Measurements from ENCODE around the gene POLDIP3. TPM values are rescaled to one million over a fixed set of nuclear protein-coding genes. Genes with fewer than 3 reads are reported as not detected.
"Not testable (repeated sequence)": the region's sequence is repeated elsewhere in the genome, so short reads cannot be mapped to it uniquely, and the experiment has no call there.

The POLDIP3 gene
- total RNA-seq, 1 experiment from 2014 or later, result 51.3 TPM

DNA sequence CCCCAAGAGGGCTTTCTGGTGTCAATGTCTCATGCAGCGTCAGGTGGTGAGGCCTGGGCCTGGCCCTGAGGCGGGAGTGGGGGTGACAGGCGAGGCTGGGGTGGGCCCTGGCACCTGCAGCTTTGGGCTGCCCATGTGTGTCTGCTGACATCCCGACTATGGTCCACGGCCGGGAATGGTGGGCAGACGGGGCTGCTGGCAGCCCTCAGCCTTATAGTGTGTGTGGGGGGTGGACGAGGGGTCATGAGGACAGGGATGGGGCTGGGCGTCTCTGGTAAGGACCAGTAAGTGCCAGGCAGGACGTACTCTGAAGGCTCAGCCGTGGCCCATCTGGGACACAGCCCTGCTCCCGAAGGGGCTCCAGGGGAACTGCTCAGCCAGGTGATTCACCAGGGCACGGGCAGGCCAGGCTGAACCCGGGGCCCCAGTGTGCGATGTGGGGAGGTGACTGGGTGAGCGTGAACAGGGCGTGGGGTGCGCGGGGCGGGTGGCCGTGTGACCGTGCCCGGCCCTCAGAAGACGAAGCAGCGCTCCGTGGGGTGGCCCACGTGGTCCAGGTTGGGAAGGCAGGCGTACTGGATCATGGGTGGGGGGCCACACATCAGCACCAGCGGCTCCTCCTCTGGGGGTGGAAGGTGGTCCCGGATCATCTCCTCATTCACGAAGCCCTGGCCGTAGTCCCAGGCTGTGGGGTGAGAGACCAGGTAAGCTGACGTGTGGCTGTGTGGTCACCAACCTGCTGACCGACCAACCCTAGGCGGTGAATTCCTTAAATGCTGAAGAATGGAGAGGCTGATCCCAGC lies 4.8 kb upstream of the POLDIP3 start:
- no peak overlapping the region for H3K4me3 Mint-ChIP-seq (ENCODE audit: unreplicated experiment)
- no peak for DNase-seq (ENCODE audit: unreplicated experiment)
- TF ChIP-seq, protein P1, sequence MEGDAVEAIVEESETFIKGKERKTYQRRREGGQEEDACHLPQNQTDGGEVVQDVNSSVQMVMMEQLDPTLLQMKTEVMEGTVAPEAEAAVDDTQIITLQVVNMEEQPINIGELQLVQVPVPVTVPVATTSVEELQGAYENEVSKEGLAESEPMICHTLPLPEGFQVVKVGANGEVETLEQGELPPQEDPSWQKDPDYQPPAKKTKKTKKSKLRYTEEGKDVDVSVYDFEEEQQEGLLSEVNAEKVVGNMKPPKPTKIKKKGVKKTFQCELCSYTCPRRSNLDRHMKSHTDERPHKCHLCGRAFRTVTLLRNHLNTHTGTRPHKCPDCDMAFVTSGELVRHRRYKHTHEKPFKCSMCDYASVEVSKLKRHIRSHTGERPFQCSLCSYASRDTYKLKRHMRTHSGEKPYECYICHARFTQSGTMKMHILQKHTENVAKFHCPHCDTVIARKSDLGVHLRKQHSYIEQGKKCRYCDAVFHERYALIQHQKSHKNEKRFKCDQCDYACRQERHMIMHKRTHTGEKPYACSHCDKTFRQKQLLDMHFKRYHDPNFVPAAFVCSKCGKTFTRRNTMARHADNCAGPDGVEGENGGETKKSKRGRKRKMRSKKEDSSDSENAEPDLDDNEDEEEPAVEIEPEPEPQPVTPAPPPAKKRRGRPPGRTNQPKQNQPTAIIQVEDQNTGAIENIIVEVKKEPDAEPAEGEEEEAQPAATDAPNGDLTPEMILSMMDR (IDR thresholded peaks at IDR 0.05; ENCODE audit: unreplicated experiment), result no peak
- H3K4me1 Mint-ChIP-seq (ENCODE audit: insufficient read depth, unreplicated experiment), result peaks cover 32% of the 10 kb centered on the region
- BruUV-seq (replicated peaks), result TSS peak; percentile 44
- peak overlapping the region; percentile 93 for H3K27ac Mint-ChIP-seq (ENCODE audit: low read depth, unreplicated experiment)
- CTCF ChIA-PET, result interaction anchor here (0.7 to 2.8 kb wide), 2 partner anchors 13 to 184 kb away, joined by 3 to 18 read pairs; no protein-coding TSS in a partner anchor
- POLR2A ChIA-PET, result interaction anchor here (2.4 to 4.2 kb wide), 2 partner anchors 17 to 30 kb away, joined by 6 to 44 read pairs; partner anchors contain the start of gene CYB5R3
- H3K27me3 Mint-ChIP-seq (ENCODE audit: insufficient read depth, unreplicated experiment), result no peaks in the 10 kb centered on the region
- H3K9me3 Mint-ChIP-seq (ENCODE audit: unreplicated experiment), result no peaks in the 10 kb centered on the region
- intact Hi-C loops (cut with micrococcal nuclease), result loop anchor here (2.0 kb wide), 2 partner anchors 29 to 339 kb away; partner anchors contain the start of gene CYB5R3
- H3K36me3 Mint-ChIP-seq (ENCODE audit: insufficient read depth, unreplicated experiment), result peaks cover 30% of the 10 kb centered on the region

DNA sequence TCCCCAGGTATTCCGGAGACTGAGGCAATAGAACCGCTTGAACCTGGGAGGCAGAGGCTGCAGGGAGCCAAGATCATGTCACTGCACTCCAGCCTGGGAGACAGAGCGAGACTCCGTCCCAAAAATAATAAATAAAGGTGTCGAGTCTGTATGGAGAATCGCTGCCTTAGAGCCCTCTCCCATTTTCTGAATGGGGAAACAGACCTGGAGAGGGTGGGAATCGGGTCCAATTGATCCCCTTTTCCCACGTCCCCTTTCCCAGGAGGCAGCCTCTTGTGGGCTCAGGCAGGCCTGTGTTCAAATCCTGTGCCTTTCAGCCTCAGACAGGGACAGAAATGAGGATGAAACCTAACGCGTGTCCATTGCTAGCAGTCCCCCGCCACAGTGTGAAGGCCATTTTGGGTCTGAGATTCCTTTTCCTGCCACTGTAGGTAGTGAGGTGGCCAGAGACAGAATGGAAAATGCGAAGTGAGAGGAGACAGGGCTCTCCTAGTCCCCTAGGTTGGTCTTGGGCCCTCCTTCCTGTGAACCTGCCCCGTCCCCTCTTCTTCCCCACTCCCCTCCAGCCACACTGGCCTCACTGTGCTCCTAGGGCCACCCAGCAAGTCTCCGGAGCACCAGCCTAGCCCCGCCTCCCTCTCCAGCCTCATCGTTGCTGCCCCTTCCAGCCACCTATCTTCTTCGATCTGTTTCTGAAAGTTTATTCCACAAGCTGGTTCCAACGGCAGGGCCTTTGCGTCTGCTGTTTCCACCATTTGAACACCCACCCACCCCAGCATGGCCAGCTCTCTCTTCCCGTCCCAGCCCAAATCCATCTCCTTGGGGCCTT lies 2.7 kb upstream of the POLDIP3 start:
- Mint-ChIP-seq H3K4me3 (ENCODE audit: unreplicated experiment) (no peak overlapping the region), H3K4me1 (ENCODE audit: insufficient read depth, unreplicated experiment) (peaks cover 40% of the 10 kb centered on the region), H3K9me3 (ENCODE audit: unreplicated experiment) (no peaks in the 10 kb centered on the region), H3K27ac (ENCODE audit: low read depth, unreplicated experiment) (peak overlapping the region; percentile 51), H3K36me3 (ENCODE audit: insufficient read depth, unreplicated experiment) (peaks cover 36% of the 10 kb centered on the region), H3K27me3 (ENCODE audit: insufficient read depth, unreplicated experiment) (no peaks in the 10 kb centered on the region)
- CTCF ChIA-PET, result no interaction called here
- TF ChIP-seq, protein P1 (IDR thresholded peaks at IDR 0.05; ENCODE audit: unreplicated experiment), result no peak
- BruUV-seq (replicated peaks), result no TSS peak
- POLR2A ChIA-PET, result interaction anchor here (0.6 to 4.4 kb wide), 5 partner anchors 8 to 761 kb away, joined by 3 to 37 read pairs (median 6); partner anchors contain the start of gene CYB5R3
- intact Hi-C loops (cut with micrococcal nuclease), result no loop called here
- no peak for DNase-seq (ENCODE audit: unreplicated experiment)

DNA sequence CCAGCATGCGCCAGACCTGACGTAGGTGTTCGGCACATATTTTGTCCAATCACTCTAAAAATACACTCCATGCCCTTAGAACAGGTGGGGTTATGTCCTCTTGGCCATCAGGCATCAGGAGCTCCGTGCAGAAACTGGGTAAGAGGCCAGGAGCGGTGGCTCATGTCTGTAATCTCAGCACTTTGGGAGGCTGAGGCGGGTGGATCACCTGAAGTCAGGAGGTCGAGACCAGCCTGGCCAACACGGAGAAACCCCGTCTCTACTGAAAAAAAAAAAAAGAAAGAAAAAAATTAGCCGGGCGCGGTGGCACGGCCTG lies 1.1 kb upstream of the POLDIP3 start:
- BruUV-seq (replicated peaks); intact Hi-C loops (cut with micrococcal nuclease); H3K9me3 Mint-ChIP-seq (ENCODE audit: unreplicated experiment); DNase-seq (ENCODE audit: unreplicated experiment); H3K27me3 Mint-ChIP-seq (ENCODE audit: insufficient read depth, unreplicated experiment): not testable (repeated sequence)
- peak overlapping the region; percentile 100 for H3K27ac Mint-ChIP-seq (ENCODE audit: low read depth, unreplicated experiment)
- ChIA-PET CTCF (interaction anchor here (0.8 kb wide), 1 partner anchor 102 kb away, joined by 3 read pairs; no protein-coding TSS in a partner anchor), POLR2A (interaction anchor here (0.5 to 4.4 kb wide), 16 partner anchors 10 to 533 kb away, joined by 3 to 37 read pairs (median 8); partner anchors contain the start of genes ARFGAP3 and CYB5R3)
- peaks cover 34% of the 10 kb centered on the region for H3K4me1 Mint-ChIP-seq (ENCODE audit: insufficient read depth, unreplicated experiment)
- H3K36me3 Mint-ChIP-seq (ENCODE audit: insufficient read depth, unreplicated experiment), result peaks cover 42% of the 10 kb centered on the region
- H3K4me3 Mint-ChIP-seq (ENCODE audit: unreplicated experiment), result peak overlapping the region; percentile 94

DNA sequence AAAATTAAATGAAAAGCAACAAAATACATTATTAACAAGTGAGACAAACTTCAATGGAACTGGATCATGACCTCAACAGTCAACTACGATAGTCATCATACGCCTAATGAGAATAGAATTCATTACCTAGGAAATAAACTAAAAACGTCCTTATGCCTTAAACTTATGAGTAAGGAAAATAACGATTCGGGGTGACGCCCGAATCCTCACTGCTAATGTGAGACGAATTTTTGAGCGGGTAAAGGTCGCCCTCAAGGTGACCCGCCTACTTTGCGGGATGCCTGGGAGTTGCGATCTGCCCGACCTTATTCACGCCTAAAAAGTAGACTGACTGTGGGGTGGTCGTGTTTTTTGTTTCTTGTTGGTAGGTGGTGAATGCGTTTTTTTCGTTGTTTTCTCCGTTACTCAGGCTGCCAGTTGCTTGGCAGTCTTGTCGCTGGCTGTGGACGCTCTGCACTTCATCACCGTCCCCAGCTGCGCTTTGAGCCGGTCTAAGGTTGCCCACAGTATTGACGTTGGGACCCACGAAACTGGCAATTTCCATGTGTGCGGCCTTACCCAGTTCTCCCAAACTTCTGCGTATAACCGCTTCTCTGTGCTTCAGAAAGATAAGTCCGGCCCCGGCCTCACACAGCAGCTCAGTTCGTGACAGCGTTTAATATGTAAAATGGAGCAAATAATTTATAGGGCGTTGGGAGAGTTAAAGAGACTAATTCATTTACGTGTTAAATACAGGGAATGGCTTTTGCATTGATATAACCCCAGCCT lies 593 bp upstream of the POLDIP3 start:
- DNase-seq (ENCODE audit: unreplicated experiment), result peak; percentile 98
- peak overlapping the region; percentile 100 for H3K27ac Mint-ChIP-seq (ENCODE audit: low read depth, unreplicated experiment)
- ChIA-PET CTCF (interaction anchor here (0.6 to 1.2 kb wide), 3 partner anchors 22 to 191 kb away, joined by 3 read pairs; no protein-coding TSS in a partner anchor), POLR2A (interaction anchor here (0.5 to 4.4 kb wide), 30 partner anchors 9 to 964 kb away, joined by 3 to 37 read pairs (median 4); partner anchors contain the start of genes ARFGAP3, CYB5R3 and PACSIN2)
- TSS peak; percentile 100 for BruUV-seq (replicated peaks)
- H3K36me3 Mint-ChIP-seq (ENCODE audit: insufficient read depth, unreplicated experiment), result peaks cover 40% of the 10 kb centered on the region
- H3K9me3 Mint-ChIP-seq (ENCODE audit: unreplicated experiment), result no peaks in the 10 kb centered on the region
- TF ChIP-seq, protein P1 (IDR thresholded peaks at IDR 0.05; ENCODE audit: unreplicated experiment), result no peak
- peaks cover 29% of the 10 kb centered on the region for H3K4me1 Mint-ChIP-seq (ENCODE audit: insufficient read depth, unreplicated experiment)
- intact Hi-C loops (cut with micrococcal nuclease), result no loop called here
- peak overlapping the region; percentile 94 for H3K4me3 Mint-ChIP-seq (ENCODE audit: unreplicated experiment)
- no peaks in the 10 kb centered on the region for H3K27me3 Mint-ChIP-seq (ENCODE audit: insufficient read depth, unreplicated experiment)

All from MCF 10A (cell line).